ENCODE data around the gene TMEM158.

The TMEM158 gene

DNA sequence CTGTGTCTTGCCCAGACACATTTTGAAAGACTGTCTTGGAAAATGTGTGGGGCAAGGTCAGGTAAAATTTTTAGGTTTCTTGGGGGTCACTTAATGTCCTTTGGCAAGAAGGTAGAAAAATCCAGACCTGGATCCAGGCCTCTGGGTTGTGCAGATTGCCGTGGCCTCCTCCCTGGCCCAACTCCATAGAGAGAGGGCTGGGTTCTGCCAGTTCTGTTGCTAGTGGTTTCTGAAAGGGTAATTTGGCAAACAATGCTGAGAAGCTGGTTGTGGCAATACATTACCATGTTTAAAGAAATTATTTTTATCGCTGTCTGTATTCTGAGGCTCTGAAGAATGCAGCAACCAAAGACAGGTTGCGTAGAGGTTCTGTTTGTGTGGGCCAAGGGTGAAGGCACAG lies 20.2 kb upstream of the TMEM158 start:
- TF ChIP-seq, protein P1, sequence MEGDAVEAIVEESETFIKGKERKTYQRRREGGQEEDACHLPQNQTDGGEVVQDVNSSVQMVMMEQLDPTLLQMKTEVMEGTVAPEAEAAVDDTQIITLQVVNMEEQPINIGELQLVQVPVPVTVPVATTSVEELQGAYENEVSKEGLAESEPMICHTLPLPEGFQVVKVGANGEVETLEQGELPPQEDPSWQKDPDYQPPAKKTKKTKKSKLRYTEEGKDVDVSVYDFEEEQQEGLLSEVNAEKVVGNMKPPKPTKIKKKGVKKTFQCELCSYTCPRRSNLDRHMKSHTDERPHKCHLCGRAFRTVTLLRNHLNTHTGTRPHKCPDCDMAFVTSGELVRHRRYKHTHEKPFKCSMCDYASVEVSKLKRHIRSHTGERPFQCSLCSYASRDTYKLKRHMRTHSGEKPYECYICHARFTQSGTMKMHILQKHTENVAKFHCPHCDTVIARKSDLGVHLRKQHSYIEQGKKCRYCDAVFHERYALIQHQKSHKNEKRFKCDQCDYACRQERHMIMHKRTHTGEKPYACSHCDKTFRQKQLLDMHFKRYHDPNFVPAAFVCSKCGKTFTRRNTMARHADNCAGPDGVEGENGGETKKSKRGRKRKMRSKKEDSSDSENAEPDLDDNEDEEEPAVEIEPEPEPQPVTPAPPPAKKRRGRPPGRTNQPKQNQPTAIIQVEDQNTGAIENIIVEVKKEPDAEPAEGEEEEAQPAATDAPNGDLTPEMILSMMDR (IDR thresholded peaks at IDR 0.05; ENCODE audit: insufficient read depth, low read depth, low read length, missing control alignments): no peak
- no peak overlapping the region for H3K4me3 ChIP-seq (ENCODE audit: low read length)
- DNase-seq (ENCODE audit: low read depth): no peak

DNA sequence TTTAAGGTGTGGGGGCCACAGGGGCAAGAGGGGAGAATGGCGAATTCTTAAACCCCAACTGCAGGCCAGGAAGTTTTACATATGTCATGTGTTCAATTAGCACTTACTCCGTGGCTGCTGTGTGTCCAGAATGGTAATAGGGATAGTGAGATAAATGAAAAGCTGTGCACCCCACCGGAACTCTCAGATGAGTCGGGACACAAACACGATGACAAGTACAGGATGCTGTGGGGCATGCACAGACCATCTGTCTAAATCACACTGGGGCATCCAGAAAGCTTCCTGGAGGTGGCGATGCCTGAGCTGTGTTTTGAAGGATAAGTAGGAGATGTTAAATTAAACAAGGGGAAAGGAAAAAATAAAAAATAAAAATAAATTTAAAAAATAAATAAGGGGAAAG lies 18.3 kb upstream of the TMEM158 start:
- no peak overlapping the region for H3K4me3 ChIP-seq (ENCODE audit: low read length)
- DNase-seq (ENCODE audit: low read depth): no peak
- TF ChIP-seq, protein P1 (IDR thresholded peaks at IDR 0.05; ENCODE audit: insufficient read depth, low read depth, low read length, missing control alignments): no peak

DNA sequence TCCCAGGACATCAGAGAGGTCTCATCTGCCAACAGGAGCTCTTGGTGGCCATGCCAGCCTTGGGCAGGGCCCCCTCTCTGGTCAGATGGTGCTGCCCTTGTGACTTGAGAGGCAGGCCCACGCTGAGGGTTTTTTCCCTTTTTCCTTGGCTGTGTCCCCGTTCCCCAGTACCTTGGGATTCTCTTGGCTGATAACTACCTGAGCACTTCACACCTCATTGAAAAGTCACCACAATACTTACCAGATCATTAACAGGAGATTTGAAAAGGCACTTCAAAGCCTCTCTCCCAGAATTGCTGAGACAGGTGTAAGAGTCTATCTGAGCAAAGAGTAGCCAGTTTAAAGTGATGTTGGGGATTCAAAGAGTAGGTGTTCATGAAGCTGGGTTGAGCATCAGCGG lies 15.1 kb upstream of the TMEM158 start:
- no peak overlapping the region for H3K4me3 ChIP-seq (ENCODE audit: low read length)
- no peak for DNase-seq (ENCODE audit: low read depth)
- TF ChIP-seq, protein P1 (IDR thresholded peaks at IDR 0.05; ENCODE audit: insufficient read depth, low read depth, low read length, missing control alignments): no peak

DNA sequence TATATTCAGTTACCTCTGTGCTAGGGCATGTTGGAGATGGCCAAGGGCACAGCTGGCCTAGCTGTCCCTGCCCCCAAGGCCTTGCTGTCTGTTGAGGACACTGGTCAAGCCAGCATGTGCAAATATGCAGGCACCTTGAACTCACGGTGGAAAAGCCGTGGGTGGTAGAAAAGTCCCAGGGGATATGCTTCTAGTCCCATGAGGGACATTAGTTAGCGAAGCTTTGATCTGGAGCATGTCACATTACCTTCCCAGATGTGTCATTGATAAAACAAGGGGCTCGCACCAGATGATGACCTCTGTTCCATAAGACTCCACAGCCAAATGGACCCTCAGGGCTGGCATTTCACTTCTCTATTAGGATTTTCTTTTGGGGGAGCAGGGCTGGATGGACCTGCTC lies 14.2 kb upstream of the TMEM158 start:
- TF ChIP-seq, protein P1 (IDR thresholded peaks at IDR 0.05; ENCODE audit: insufficient read depth, low read depth, low read length, missing control alignments): no peak
- no peak overlapping the region for H3K4me3 ChIP-seq (ENCODE audit: low read length)
- DNase-seq (ENCODE audit: low read depth): no peak

DNA sequence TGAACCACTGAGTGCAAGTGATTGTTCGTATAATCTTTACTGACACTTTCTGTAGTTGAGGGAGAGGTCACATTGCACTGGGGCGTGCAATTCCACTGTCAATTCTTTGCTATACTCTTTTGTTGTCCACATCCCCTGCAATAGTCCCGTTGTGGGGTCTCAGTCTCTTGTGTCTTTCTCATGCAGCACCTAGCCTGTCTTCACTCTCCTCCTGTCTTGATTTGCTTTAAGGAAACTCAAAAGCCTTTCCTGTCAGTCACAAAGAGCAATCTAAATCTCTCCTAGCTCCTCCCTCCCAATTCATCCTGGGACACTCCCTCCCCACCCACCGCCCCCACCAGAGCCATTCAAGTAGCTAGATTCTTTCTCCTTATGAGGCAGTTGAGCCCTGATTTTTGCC lies 13.2 kb upstream of the TMEM158 start:
- no peak for DNase-seq (ENCODE audit: low read depth)
- no peak overlapping the region for H3K4me3 ChIP-seq (ENCODE audit: low read length)
- TF ChIP-seq, protein P1 (IDR thresholded peaks at IDR 0.05; ENCODE audit: insufficient read depth, low read depth, low read length, missing control alignments): no peak

DNA sequence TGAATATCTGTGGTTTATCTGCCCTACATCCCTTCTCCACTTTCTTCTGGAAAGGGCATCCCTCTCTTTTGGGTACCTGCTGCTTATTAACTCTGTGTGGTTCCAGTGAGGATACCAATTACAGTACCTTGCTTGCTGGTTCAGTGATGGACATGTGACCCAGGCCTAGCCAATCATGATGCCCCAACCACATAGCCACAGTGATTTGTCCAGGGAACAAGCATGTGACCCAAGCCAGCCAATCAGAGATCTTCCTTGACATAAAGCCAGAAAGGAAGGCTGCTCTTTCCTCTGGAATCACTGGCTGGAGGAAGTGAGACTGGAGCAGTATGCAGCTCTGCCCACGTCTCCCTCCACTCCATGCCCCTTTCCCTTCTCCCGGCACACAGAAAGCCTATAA lies 10.9 kb upstream of the TMEM158 start:
- H3K4me3 ChIP-seq (ENCODE audit: low read length): no peak overlapping the region
- TF ChIP-seq, protein P1 (IDR thresholded peaks at IDR 0.05; ENCODE audit: insufficient read depth, low read depth, low read length, missing control alignments): no peak
- DNase-seq (ENCODE audit: low read depth): no peak

DNA sequence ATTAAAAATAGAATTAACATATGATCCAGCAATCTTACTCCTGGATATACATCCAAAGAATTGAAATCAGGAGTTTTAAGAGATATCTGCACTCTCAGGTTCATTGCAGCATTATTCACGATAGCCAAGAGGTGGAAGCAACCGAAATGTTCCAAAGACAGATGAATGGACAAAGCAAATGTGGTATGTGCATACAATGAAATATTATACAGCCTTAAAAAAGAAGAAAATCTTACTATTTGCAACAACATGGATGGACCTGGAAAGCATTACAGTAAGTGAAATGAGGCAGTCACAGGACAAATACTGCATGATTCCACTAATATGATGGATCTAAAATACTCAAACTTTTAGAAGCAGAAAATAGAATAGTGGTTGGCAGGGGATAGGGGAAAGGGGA lies 9.3 kb upstream of the TMEM158 start:
- TF ChIP-seq, protein P1 (IDR thresholded peaks at IDR 0.05; ENCODE audit: insufficient read depth, low read depth, low read length, missing control alignments): no peak
- H3K4me3 ChIP-seq (ENCODE audit: low read length): no peak overlapping the region
- no peak for DNase-seq (ENCODE audit: low read depth)

Data from epithelial cell of esophagus (primary cell).